GM12873 (cell line): Measurements from ENCODE around the gene CORO1C.

Experiments
- CTCF ChIP-seq: IDR thresholded peaks from 2 replicates; pipeline ENCODE4 v1.5.1; 2012; ENCODE audit warnings: low read depth, mild to moderate bottlenecking, moderate library complexity, low read length, control low read depth; ENCODE audit not compliant: insufficient read depth; ENCODE audit errors: missing control alignments

CORO1C gene

GRCh38 chr12:108709697-108710096 is 21.6 kb downstream of the CORO1C start:
- TF ChIP-seq CTCF = no peak

GRCh38 chr12:108704527-108704926 is 26.8 kb downstream of the CORO1C start:
- TF ChIP-seq CTCF = no peak

- TF ChIP-seq CTCF = no peak
These were observed 28.6 kb downstream of the CORO1C start for GRCh38 chr12:108702595-108703320.

- TF ChIP-seq CTCF = no peak
These were observed 29.4 kb downstream of the CORO1C start for GRCh38 chr12:108701779-108702441.

GRCh38 chr12:108700833-108701541 is 30.3 kb downstream of the CORO1C start:
- TF ChIP-seq CTCF = no peak

- no peak for TF ChIP-seq CTCF
These were observed 31.3 kb downstream of the CORO1C start for GRCh38 chr12:108699955-108700563.

- no peak for TF ChIP-seq CTCF
These were observed 33.4 kb downstream of the CORO1C start for GRCh38 chr12:108697905-108698304.
